ENCODE data around the gene FAM193B. TPM values are rescaled to one million over a fixed set of nuclear protein-coding genes. Genes with fewer than 3 reads are reported as not detected.
A peak's percentile ranks its signal among the peaks of the same experiment; 100 is the strongest.

The FAM193B gene
- total and polyA plus RNA-seq, 9 donors = 36.8 to 65.0 (median 50.0) TPM

- Histone ChIP-seq H3K36me3 (ENCODE audit: control insufficient read depth, insufficient read depth, low read length) (peaks cover 51% of the 10 kb centered on the region), H3K27ac (ENCODE audit: low read length) (peak overlapping the region; percentile 88), H3K27me3 (ENCODE audit: control insufficient read depth, insufficient read depth, low read length) (no peaks in the 10 kb centered on the region), H3K4me1 (ENCODE audit: control insufficient read depth, insufficient read depth, low read length) (peaks cover 62% of the 10 kb centered on the region), H3K4me3 (ENCODE audit: low read length) (peak overlapping the region; percentile 92), H3K9me3 (replicated peaks; ENCODE audit: control insufficient read depth, low read depth, low read length) (no peaks in the 10 kb centered on the region)
- peak; percentile 71 for DNase-seq
- WGBS (ENCODE audit: insufficient coverage) = 12% methylated on average over 11 of the region's 14 CpGs
These were observed 82.6 kb downstream of the FAM193B start for GRCh38 chr5:177471610-177472356.

DNA sequence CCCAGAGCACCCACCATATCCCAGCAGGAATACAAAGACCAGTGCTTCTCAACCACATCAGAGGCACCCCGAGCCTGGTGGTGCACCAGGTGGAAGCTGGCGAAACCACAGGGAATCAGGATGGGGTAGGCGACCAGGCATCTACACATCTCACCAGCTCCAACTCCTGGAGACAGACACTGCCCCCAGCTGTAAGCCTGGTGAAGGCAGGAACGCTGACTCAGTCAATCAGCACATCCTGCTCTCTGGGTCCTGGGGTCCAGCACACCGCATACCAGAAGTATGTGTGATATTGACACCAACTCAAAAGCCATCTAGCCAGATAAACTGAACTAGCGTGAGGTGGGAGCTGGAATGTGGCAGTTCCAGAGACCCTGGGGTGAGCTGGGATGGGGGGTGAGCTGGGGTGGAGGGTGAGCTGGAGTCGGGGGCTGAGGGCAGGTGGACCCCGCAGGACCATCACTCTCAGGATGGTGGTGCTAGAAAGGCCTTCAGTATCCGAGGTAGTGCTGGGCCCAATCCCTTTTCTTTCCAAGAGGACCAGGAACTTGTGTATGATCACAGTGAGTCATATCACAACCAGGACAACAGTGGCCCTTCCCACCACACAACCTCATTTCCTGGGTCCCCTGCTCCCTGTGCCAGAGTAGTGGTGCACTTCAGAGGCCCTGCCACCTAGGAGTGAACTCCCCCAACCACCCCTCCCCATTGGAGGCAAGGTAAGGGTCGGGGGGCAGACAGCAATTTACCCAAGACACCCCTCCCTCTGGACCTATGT lies 83.4 kb downstream of the FAM193B start:
- Histone ChIP-seq H3K9me3 (replicated peaks; ENCODE audit: control insufficient read depth, low read depth, low read length) (no peaks in the 10 kb centered on the region), H3K36me3 (ENCODE audit: control insufficient read depth, insufficient read depth, low read length) (peaks cover 59% of the 10 kb centered on the region), H3K27ac (ENCODE audit: low read length) (peak overlapping the region; percentile 76), H3K27me3 (ENCODE audit: control insufficient read depth, insufficient read depth, low read length) (no peaks in the 10 kb centered on the region), H3K4me1 (ENCODE audit: control insufficient read depth, insufficient read depth, low read length) (peaks cover 59% of the 10 kb centered on the region), H3K4me3 (ENCODE audit: low read length) (peak overlapping the region; percentile 5)
- WGBS (ENCODE audit: insufficient coverage) = 86% methylated on average over 1 of the region's 10 CpGs
- no peak for DNase-seq

Other genes with a start within 250 kb of the FAM193B start
- 18.0 TPM for gene MXD3, start 242.7 kb downstream of the FAM193B start, total RNA-seq
- 10 to 100 TPM; 20.5 to 36.7 (median 24.9) TPM for gene MXD3, start 242.7 kb downstream of the FAM193B start, polyA plus RNA-seq (ENCODE audit: insufficient read depth in 1 of 8, insufficient read length in 8 of 8, low replicate concordance in 1 of 8)
- 85.3 TPM for gene LMAN2, start 202.9 kb downstream of the FAM193B start, total RNA-seq
- gene LMAN2, start 202.9 kb downstream of the FAM193B start, polyA plus RNA-seq (ENCODE audit: insufficient read depth in 1 of 8, insufficient read length in 8 of 8, low replicate concordance in 1 of 8) = 100 to 1,000 TPM in 1 of 8 donors, 10 to 100 TPM in 7; 77.9 to 102 (median 86.3) TPM
- gene RGS14, start 196.6 kb downstream of the FAM193B start, total RNA-seq = 16.2 TPM
- 10 to 100 TPM; 10.4 to 17.2 (median 12.5) TPM for gene RGS14, start 196.6 kb downstream of the FAM193B start, polyA plus RNA-seq (ENCODE audit: insufficient read depth in 1 of 8, insufficient read length in 8 of 8, low replicate concordance in 1 of 8)
- not detected for gene SLC34A1, start 170.1 kb downstream of the FAM193B start, total RNA-seq
- not detected for gene SLC34A1, start 170.1 kb downstream of the FAM193B start, polyA plus RNA-seq (ENCODE audit: insufficient read depth in 1 of 8, insufficient read length in 8 of 8, low replicate concordance in 1 of 8)
- gene PFN3, start 153.9 kb downstream of the FAM193B start, total RNA-seq = not detected
- gene PFN3, start 153.9 kb downstream of the FAM193B start, polyA plus RNA-seq (ENCODE audit: insufficient read depth in 1 of 8, insufficient read length in 8 of 8, low replicate concordance in 1 of 8) = not detected
- 0.27 TPM for gene F12, start 145.0 kb downstream of the FAM193B start, total RNA-seq
- gene F12, start 145.0 kb downstream of the FAM193B start, polyA plus RNA-seq (ENCODE audit: insufficient read depth in 1 of 8, insufficient read length in 8 of 8, low replicate concordance in 1 of 8) = 1 to 10 TPM in 1 of 8 donors, under 1 TPM in 6, not detected in 1; 0.14 to 1.0 (median 0.45) TPM
- gene GRK6, start 127.9 kb downstream of the FAM193B start, total RNA-seq = 13.8 TPM
- 10 to 100 TPM; 16.0 to 25.0 (median 19.7) TPM for gene GRK6, start 127.9 kb downstream of the FAM193B start, polyA plus RNA-seq (ENCODE audit: insufficient read depth in 1 of 8, insufficient read length in 8 of 8, low replicate concordance in 1 of 8)
- gene PRR7, start 107.7 kb downstream of the FAM193B start, total RNA-seq = 0.93 TPM
- gene PRR7, start 107.7 kb downstream of the FAM193B start, polyA plus RNA-seq (ENCODE audit: insufficient read depth in 1 of 8, insufficient read length in 8 of 8, low replicate concordance in 1 of 8) = 1 to 10 TPM in 5 of 8 donors, under 1 TPM in 3; 0.70 to 1.7 (median 1.0) TPM
- gene DBN1, start 80.9 kb downstream of the FAM193B start, total RNA-seq = 97.3 TPM
- gene DBN1, start 80.9 kb downstream of the FAM193B start, polyA plus RNA-seq (ENCODE audit: insufficient read depth in 1 of 8, insufficient read length in 8 of 8, low replicate concordance in 1 of 8) = 100 to 1,000 TPM; 197 to 295 (median 267) TPM
- 97.1 TPM for gene PDLIM7, start 57.0 kb downstream of the FAM193B start, total RNA-seq
- 100 to 1,000 TPM; 152 to 458 (median 295) TPM for gene PDLIM7, start 57.0 kb downstream of the FAM193B start, polyA plus RNA-seq (ENCODE audit: insufficient read depth in 1 of 8, insufficient read length in 8 of 8, low replicate concordance in 1 of 8)
- 2.7 TPM for gene DOK3, start 44.7 kb downstream of the FAM193B start, total RNA-seq
- gene DOK3, start 44.7 kb downstream of the FAM193B start, polyA plus RNA-seq (ENCODE audit: insufficient read depth in 1 of 8, insufficient read length in 8 of 8, low replicate concordance in 1 of 8) = 1 to 10 TPM; 4.2 to 9.9 (median 6.8) TPM
- gene DDX41, start 37.6 kb downstream of the FAM193B start, total RNA-seq = 49.7 TPM
- 10 to 100 TPM; 44.4 to 69.0 (median 55.9) TPM for gene DDX41, start 37.6 kb downstream of the FAM193B start, polyA plus RNA-seq (ENCODE audit: insufficient read depth in 1 of 8, insufficient read length in 8 of 8, low replicate concordance in 1 of 8)
- 48.0 TPM for gene TMED9, start 37.6 kb upstream of the FAM193B start, total RNA-seq
- gene TMED9, start 37.6 kb upstream of the FAM193B start, polyA plus RNA-seq (ENCODE audit: insufficient read depth in 1 of 8, insufficient read length in 8 of 8, low replicate concordance in 1 of 8) = 100 to 1,000 TPM; 117 to 161 (median 138) TPM
- 22.0 TPM for gene B4GALT7, start 45.6 kb upstream of the FAM193B start, total RNA-seq
- gene B4GALT7, start 45.6 kb upstream of the FAM193B start, polyA plus RNA-seq (ENCODE audit: insufficient read depth in 1 of 8, insufficient read length in 8 of 8, low replicate concordance in 1 of 8) = 10 to 100 TPM; 17.3 to 23.6 (median 19.9) TPM
- 0.31 TPM for gene FAM153A, start 228.3 kb upstream of the FAM193B start, total RNA-seq
- gene FAM153A, start 228.3 kb upstream of the FAM193B start, polyA plus RNA-seq (ENCODE audit: insufficient read depth in 1 of 8, insufficient read length in 8 of 8, low replicate concordance in 1 of 8) = under 1 TPM in 7 of 8 donors, not detected in 1; 0.05 to 0.86 (median 0.29) TPM

All from muscle of leg (tissue), 11 donors.